Measurements from ENCODE around the gene KSR1.

The KSR1 gene

DNA sequence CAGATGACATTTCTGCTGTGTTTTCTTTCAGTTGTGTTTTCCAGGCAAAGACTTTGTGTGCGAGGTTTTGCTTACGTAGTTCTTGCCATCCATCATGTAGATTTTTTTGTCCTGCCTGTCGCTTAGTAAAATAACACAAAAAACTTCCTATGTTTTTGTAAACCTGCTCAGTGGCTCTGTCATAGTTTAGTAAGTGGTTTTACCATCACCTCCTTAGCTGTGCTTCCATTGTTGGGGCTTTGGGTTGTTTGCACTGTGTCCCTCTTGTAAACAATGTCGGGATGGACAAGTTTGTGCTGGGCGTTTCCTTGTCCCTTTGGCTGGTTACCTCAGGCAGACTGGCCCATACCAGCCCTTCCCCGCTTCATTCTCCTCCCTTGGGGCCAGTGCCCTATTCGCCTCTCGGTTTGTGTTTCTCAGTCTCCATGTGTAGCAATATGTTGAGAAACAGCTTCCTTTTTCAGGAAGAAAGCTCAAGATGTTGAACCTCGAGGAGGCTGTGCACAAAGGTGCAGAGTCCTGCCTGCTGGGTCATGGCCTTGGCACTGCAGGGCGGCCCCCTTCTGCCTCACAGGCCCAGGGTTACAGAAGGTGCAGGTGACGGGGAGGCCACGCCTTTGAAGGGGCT lies 74.6 kb downstream of the KSR1 start:
- WGBS, 2 experiments (ENCODE audit: insufficient coverage in 2 of 2): 92 to 95% methylated on average over 9 to 11 of the region's 12 CpGs
- Histone ChIP-seq H3K4me1 (ENCODE audit: control insufficient read depth, insufficient read depth, low read length, poor library complexity, severe bottlenecking) (peaks cover 56% of the 10 kb centered on the region), H3K36me3 (ENCODE audit: control insufficient read depth, insufficient read depth, low read length) (no peaks in the 10 kb centered on the region), H3K4me3 (ENCODE audit: extremely low read depth, insufficient read depth, low read length, poor library complexity, severe bottlenecking) (no peak overlapping the region), H3K27ac (ENCODE audit: low read depth, low read length, severe bottlenecking) (no peak overlapping the region), H3K9me3 (ENCODE audit: control insufficient read depth, low read length) (no peaks in the 10 kb centered on the region)

DNA sequence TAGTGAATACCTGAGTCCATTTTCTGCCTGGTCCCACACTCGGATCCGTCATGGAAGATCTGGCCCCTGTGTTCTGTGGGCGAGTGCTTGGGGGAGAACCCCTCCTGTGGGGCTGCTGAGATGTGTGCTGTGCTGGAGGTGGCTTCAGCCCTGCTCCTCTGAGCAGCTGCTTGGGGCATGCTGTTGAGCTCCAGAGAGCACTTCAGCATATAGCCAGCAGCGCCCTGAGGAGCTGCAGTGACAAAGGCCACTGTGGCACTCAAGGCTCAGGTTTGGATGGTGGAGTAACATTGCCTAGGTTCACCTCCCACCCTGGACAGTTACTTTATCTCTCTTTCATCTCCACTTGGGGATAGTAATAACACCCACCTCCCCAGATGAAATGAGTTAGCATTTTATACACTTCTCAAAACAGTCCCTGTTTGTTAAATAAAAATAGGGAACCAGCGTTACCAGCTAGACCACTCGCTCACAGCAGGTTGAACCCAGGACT lies 75.3 kb downstream of the KSR1 start:
- Histone ChIP-seq H3K27ac (ENCODE audit: low read depth, low read length, severe bottlenecking) (peak overlapping the region; percentile 16), H3K4me1 (ENCODE audit: control insufficient read depth, insufficient read depth, low read length, poor library complexity, severe bottlenecking) (peaks cover 56% of the 10 kb centered on the region), H3K36me3 (ENCODE audit: control insufficient read depth, insufficient read depth, low read length) (no peaks in the 10 kb centered on the region), H3K4me3 (ENCODE audit: extremely low read depth, insufficient read depth, low read length, poor library complexity, severe bottlenecking) (no peak overlapping the region), H3K9me3 (ENCODE audit: control insufficient read depth, low read length) (no peaks in the 10 kb centered on the region)
- WGBS, 2 experiments (ENCODE audit: insufficient coverage in 2 of 2): 90 to 100% methylated on average over 6 of the region's 6 CpGs

DNA sequence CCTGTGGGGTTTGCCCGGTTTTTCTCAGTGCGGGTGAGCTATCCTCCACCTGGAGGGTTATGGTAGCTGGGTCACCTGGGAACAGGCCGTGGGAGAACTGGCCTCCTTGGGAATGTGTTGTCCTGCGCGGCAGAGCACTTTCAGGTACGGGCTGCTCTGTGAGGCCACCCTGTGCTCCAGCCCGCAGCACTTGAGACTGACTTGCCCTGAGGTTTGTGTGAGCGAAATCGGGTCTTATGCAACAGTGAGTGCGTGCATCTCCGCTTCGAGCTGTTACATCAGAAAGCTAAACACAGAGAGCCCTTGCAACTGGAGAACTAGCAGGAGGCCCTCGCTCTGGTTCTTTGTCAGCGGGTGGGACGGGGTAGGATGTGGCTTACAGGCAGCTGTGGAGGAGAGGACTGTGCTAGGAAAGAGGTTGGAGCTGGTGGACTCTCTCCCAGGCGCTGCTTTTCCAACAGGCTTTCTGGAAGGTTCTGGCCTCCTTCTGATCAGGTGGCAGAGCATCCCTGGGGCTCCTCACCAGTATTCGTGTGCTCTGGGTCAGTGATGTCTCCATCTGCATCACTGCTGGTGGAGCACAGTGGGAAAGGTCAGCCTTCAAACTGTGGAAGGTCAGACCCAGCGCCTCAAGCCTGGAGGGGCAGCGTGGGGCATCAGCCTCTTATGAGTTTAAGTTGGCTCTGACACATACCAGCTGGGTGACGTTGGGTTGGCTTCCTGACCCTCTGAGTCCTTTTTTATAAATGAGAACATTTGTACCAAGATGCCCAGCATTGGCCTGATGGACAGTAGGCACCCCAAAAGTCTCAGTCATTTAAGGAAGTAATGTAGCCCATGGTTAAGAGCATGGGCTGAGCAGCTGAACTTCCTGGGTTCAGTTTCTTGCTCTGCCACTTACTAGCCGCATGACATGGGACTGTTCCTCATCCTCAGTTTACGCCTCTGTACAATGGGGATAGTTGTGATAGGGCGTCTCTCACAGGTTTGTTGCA lies 76.3 kb downstream of the KSR1 start:
- WGBS, 2 experiments (ENCODE audit: insufficient coverage in 2 of 2): 93 to 95% methylated on average over 19 to 21 of the region's 23 CpGs
- Histone ChIP-seq H3K4me1 (ENCODE audit: control insufficient read depth, insufficient read depth, low read length, poor library complexity, severe bottlenecking) (peaks cover 59% of the 10 kb centered on the region), H3K36me3 (ENCODE audit: control insufficient read depth, insufficient read depth, low read length) (no peaks in the 10 kb centered on the region), H3K4me3 (ENCODE audit: extremely low read depth, insufficient read depth, low read length, poor library complexity, severe bottlenecking) (no peak overlapping the region), H3K9me3 (ENCODE audit: control insufficient read depth, low read length) (no peaks in the 10 kb centered on the region), H3K27ac (ENCODE audit: low read depth, low read length, severe bottlenecking) (peak overlapping the region; percentile 16)

DNA sequence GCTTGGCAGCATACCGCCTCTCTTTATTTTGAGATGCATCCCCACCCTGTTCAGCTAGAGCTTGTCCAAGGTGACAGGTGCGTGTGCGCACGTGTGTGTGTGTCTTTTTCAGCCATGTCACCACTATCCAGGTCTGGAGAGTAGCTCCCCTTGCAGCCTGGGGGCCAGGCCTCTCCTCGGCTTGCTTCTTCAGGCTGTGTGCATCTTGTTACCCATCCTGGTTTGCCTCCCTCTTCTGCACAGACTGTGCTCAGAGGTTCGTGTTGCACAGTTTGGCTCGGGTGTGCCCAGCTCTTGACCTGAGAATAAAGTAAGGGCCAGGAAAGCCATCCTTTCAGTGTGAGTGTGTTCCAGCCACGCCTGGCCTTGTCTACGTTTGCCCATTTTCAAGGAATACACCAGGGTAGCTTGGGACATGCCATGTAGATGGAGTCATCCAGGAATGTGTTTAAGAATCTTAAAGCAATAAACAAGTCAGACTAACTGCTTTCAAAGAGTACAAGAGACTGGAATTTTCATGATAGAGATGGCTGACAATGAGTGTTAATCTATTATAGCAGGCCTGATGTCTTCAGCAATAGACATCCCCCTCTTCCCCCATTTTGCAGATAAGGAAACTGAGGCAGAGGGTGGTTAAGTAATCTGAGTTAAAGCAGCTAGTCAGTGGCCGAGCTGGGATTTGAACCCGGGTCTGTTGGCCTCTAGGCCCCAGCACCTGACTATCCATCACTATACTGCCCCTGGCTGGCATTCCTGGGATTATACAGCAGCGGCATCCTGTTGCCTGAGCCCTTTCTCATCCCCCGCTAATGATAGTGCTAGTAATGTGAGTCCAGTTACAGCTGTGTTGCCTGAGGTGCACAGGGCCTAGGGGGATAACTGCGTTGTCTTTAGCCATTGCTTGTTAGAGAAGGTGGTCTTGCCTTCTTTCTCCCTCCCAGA lies 77.9 kb downstream of the KSR1 start:
- H3K36me3 ChIP-seq (ENCODE audit: control insufficient read depth, insufficient read depth, low read length): no peaks in the 10 kb centered on the region
- WGBS, 2 experiments (ENCODE audit: insufficient coverage in 2 of 2): 92 to 94% methylated on average over 8 to 12 of the region's 14 CpGs
- H3K27ac ChIP-seq (ENCODE audit: low read depth, low read length, severe bottlenecking): peak overlapping the region; percentile 83
- peaks cover 64% of the 10 kb centered on the region for H3K4me1 ChIP-seq (ENCODE audit: control insufficient read depth, insufficient read depth, low read length, poor library complexity, severe bottlenecking)
- no peak overlapping the region for H3K4me3 ChIP-seq (ENCODE audit: extremely low read depth, insufficient read depth, low read length, poor library complexity, severe bottlenecking)
- no peaks in the 10 kb centered on the region for H3K9me3 ChIP-seq (ENCODE audit: control insufficient read depth, low read length)

DNA sequence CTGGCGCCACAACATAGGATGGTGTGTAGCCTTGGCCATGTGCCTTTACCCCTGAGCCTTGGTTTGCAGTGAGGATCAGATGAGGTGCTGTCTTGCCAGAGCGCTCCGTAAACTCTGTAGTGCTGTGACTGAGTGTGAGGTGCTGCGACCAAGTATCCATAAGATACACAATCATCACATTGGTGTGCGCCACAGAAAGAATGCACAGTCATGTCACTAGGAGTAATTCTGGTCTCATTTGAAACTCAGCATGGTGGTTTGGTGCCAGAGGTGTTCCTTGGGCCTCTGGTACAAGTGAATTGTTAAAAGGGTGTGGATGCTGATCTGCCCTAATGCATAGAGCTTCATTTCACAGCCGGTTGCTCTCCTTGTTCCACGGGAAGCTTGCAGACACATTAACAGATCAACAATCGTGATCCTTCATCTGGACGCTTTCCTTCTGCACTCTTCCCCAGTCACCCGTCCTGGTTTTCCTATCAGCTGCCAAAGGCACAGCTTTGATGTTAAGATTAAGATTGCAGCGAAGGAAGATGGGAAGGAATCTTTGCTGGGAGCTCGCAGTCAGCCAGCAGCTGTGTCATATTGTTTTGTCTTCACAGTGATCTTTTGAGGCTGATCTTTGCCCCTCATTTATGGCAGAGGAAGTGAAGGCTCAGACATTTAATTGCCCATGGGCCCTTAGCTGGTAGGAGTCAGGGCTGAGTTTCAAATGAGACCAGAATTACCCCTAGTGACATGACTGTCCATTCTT lies 79.1 kb downstream of the KSR1 start:
- no peaks in the 10 kb centered on the region for H3K36me3 ChIP-seq (ENCODE audit: control insufficient read depth, insufficient read depth, low read length)
- H3K4me3 ChIP-seq (ENCODE audit: extremely low read depth, insufficient read depth, low read length, poor library complexity, severe bottlenecking): no peak overlapping the region
- no peaks in the 10 kb centered on the region for H3K9me3 ChIP-seq (ENCODE audit: control insufficient read depth, low read length)
- peak overlapping the region; percentile 83 for H3K27ac ChIP-seq (ENCODE audit: low read depth, low read length, severe bottlenecking)
- WGBS, 2 experiments (ENCODE audit: insufficient coverage in 2 of 2): 67 to 69% methylated on average over 6 to 7 of the region's 12 CpGs
- H3K4me1 ChIP-seq (ENCODE audit: control insufficient read depth, insufficient read depth, low read length, poor library complexity, severe bottlenecking): peaks cover 68% of the 10 kb centered on the region

DNA sequence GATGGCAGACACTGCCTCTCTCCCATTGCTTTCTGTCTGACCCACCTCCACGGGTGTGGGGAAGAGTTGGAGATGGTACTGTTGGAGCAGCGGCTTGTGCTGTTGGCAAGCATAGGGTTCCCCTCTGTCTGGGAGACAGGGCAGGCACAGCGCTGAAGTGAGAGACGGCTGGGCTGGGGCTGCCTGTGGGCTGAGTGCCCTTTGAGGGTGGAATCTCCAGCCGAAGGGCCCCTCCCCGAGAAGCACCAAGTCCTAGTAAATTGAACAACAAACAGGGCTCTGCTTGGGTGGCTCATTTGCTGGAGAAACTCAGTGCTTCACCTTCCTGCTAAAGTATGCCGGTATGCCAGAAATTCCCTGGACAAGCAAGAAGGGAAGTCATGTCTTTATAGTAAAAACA lies 79.7 kb downstream of the KSR1 start:
- Histone ChIP-seq H3K9me3 (ENCODE audit: control insufficient read depth, low read length) (no peaks in the 10 kb centered on the region), H3K4me3 (ENCODE audit: extremely low read depth, insufficient read depth, low read length, poor library complexity, severe bottlenecking) (no peak overlapping the region), H3K27ac (ENCODE audit: low read depth, low read length, severe bottlenecking) (peak overlapping the region; percentile 83), H3K4me1 (ENCODE audit: control insufficient read depth, insufficient read depth, low read length, poor library complexity, severe bottlenecking) (peaks cover 65% of the 10 kb centered on the region), H3K36me3 (ENCODE audit: control insufficient read depth, insufficient read depth, low read length) (no peaks in the 10 kb centered on the region)
- WGBS, 2 experiments (ENCODE audit: insufficient coverage in 2 of 2): 59 to 100% methylated on average over 1 to 4 of the region's 7 CpGs

DNA sequence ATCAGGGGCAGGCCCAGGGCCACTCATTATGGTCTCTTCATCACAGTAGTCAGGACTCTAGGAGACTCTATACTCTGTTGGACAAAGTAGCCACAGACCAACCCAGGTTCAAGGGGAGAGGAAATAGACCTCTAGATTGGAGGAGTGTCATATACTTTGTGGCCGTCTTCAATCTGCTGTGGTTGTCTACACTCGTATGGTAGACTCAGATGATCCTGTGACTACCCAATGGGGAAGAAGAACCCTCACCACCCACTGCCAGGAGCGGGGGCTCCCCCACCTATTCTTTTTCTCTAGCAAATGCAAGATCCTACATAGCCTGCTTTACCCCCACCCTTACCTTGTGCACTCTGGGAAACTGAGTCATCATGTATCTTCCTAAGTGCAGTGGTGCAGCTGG lies 80.5 kb downstream of the KSR1 start:
- no peak overlapping the region for H3K4me3 ChIP-seq (ENCODE audit: extremely low read depth, insufficient read depth, low read length, poor library complexity, severe bottlenecking)
- peak overlapping the region; percentile 83 for H3K27ac ChIP-seq (ENCODE audit: low read depth, low read length, severe bottlenecking)
- no peaks in the 10 kb centered on the region for H3K36me3 ChIP-seq (ENCODE audit: control insufficient read depth, insufficient read depth, low read length)
- peaks cover 60% of the 10 kb centered on the region for H3K4me1 ChIP-seq (ENCODE audit: control insufficient read depth, insufficient read depth, low read length, poor library complexity, severe bottlenecking)
- WGBS, 2 experiments (ENCODE audit: insufficient coverage in 2 of 2): 94 to 100% methylated on average over 2 to 3 of the region's 3 CpGs
- no peaks in the 10 kb centered on the region for H3K9me3 ChIP-seq (ENCODE audit: control insufficient read depth, low read length)

DNA sequence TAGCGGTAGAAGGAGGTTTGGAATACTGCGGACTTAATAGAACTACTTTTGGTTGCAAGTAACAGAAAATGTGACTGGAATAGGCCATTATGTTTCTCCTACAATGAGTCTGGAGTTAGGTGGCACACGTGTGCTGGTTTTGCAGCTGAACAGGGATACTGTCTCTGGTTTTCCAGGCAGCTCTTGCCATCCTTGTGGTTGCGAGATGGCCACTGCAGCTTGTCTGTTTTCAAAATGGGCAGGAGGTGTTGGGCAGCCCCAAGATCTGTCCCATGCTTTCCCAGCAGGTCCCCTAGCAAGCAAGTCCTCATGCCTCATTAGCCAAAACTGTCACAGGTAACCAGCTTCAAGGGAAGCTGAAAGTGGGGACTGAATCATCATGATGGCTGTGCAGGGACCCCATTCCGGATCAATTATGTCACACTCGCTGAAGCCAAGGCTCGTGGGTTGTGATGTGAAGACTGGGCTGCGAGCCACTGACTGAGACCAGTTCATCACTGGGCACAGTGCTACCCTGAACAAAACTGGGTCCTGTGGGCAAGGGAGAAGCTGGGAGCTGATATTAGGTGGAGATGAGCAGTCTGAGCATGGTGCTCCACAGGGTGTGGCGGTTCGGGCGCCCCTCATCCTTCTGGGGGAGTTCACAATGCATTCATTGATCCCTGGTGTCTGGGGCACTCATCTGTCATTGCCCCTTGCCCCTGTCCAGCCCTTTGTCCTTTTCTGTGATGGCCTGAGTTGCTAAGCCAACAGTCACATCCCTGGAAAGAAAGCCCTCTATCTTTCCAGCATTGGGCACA lies 82.1 kb downstream of the KSR1 start:
- no peak overlapping the region for H3K27ac ChIP-seq (ENCODE audit: low read depth, low read length, severe bottlenecking)
- WGBS, 2 experiments (ENCODE audit: insufficient coverage in 2 of 2): 88 to 91% methylated on average over 8 to 11 of the region's 11 CpGs
- no peak overlapping the region for H3K4me3 ChIP-seq (ENCODE audit: extremely low read depth, insufficient read depth, low read length, poor library complexity, severe bottlenecking)
- H3K36me3 ChIP-seq (ENCODE audit: control insufficient read depth, insufficient read depth, low read length): peaks cover 2% of the 10 kb centered on the region
- H3K9me3 ChIP-seq (ENCODE audit: control insufficient read depth, low read length): no peaks in the 10 kb centered on the region
- peaks cover 53% of the 10 kb centered on the region for H3K4me1 ChIP-seq (ENCODE audit: control insufficient read depth, insufficient read depth, low read length, poor library complexity, severe bottlenecking)

DNA sequence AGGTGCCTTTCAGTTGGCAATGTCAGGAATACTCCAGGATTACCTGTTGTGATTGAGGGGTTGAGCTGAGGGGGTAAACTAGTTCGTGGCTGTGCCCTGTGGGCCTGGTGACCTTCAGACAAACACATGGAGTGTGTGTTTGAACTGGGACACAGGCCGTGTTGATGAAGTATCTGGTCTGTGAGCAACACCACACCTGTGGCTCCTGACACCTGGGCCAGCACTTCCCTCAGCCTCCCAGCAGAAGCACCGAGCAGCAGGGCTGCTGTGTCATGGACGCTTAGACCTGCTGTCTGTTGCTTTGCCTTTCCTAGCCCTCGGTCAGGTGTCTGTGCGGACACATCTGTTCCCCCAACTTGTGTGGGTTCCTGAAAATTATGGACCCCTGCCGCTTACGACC lies 82.9 kb downstream of the KSR1 start:
- 93 to 96% methylated on average over 7 to 8 of the region's 8 CpGs for WGBS, 2 experiments (ENCODE audit: insufficient coverage in 2 of 2)
- no peak overlapping the region for H3K27ac ChIP-seq (ENCODE audit: low read depth, low read length, severe bottlenecking)
- H3K4me3 ChIP-seq (ENCODE audit: extremely low read depth, insufficient read depth, low read length, poor library complexity, severe bottlenecking): no peak overlapping the region
- H3K4me1 ChIP-seq (ENCODE audit: control insufficient read depth, insufficient read depth, low read length, poor library complexity, severe bottlenecking): peaks cover 45% of the 10 kb centered on the region
- no peaks in the 10 kb centered on the region for H3K9me3 ChIP-seq (ENCODE audit: control insufficient read depth, low read length)
- H3K36me3 ChIP-seq (ENCODE audit: control insufficient read depth, insufficient read depth, low read length): peaks cover 4% of the 10 kb centered on the region
